H1 (cell line): ENCODE data around the gene ATP6V1B1. TPM values are rescaled to one million over a fixed set of nuclear protein-coding genes. Genes with fewer than 3 reads are reported as not detected.

Experiments used
- CTCF ChIA-PET: fragments of 300-600 bp; sonication (Branson Sonifier 250); formaldehyde crosslinking; loops from one replicate; lab custom pipeline; 2021; ENCODE audit not compliant: partially characterized antibody; lab: Charles Lee
- POLR2A ChIA-PET: fragments of 300-600 bp; sonication (Branson Sonifier 250); formaldehyde crosslinking; loops from one replicate; lab custom pipeline; 2021; ENCODE audit warnings: inconsistent platforms; ENCODE audit not compliant: partially characterized antibody; lab: Charles Lee
- DNase-seq, 2 experiments: peaks; one replicate each; pipeline versions ENCODE4 v3.0.0 to v3.0.0-alpha.2; 2010 to 2022; ENCODE audit warnings: low spot score in 2 of 2, low read depth in 1 of 2, mixed read lengths in 1 of 2
- FAIRE-seq: peaks from 2 replicates; lab custom pipeline; 2011; peaks lifted over from hg19 to GRCh38; lab: Jason Lieb, UNC
- H2AFZ ChIP-seq: 2 replicates; pipeline ENCODE4 v1.8.1; 2012; ENCODE audit warnings: low read length, inconsistent platforms
- H2AK5ac ChIP-seq: 2 replicates; pipeline ENCODE4 v1.6.1; 2013; ENCODE audit warnings: low read depth, low read length
- H2BK120ac ChIP-seq: replicated peaks from 2 replicates; pipeline ENCODE3; 2013; ENCODE audit warnings: low read depth, low read length, inconsistent platforms
- H2BK12ac ChIP-seq: 2 replicates; pipeline ENCODE4 v1.6.1; 2013; ENCODE audit warnings: low read depth, low read length
- H2BK15ac ChIP-seq: 2 replicates; pipeline ENCODE4 v1.6.1; 2013; ENCODE audit warnings: low read length
- H2BK20ac ChIP-seq: 2 replicates; pipeline ENCODE4 v1.6.1; 2013; ENCODE audit warnings: low read length
- H2BK5ac ChIP-seq: 2 replicates; pipeline ENCODE4 v1.6.1; 2013; ENCODE audit warnings: low read depth, low read length
- H3K14ac ChIP-seq: 2 replicates; pipeline ENCODE4 v1.6.1; 2013; ENCODE audit warnings: inconsistent platforms; ENCODE audit not compliant: insufficient read length
- H3K18ac ChIP-seq: 2 replicates; pipeline ENCODE4 v1.6.1; 2013; ENCODE audit warnings: low read length; ENCODE audit errors: extremely low read depth
- H3K23ac ChIP-seq: 2 replicates; pipeline ENCODE4 v1.6.1; 2013; ENCODE audit warnings: inconsistent platforms; ENCODE audit not compliant: insufficient read length
- H3K23me2 ChIP-seq: 2 replicates; pipeline ENCODE4 v1.6.1; 2013; ENCODE audit warnings: low read depth, low read length
- H3K27ac ChIP-seq: 2 replicates; pipeline ENCODE4 v1.6.1; 2011; ENCODE audit warnings: low read depth, low read length, inconsistent platforms
- H3K27me3 ChIP-seq, 4 experiments: replicated peaks in 1 of 4; 1 replicate in 1 of 4; 2 replicates in 3 of 4; pipeline versions ENCODE4 v1.6.1 to v1.8.1; 2011 to 2013; ENCODE audit warnings: low read length in 3 of 4, mild to moderate bottlenecking in 3 of 4, inconsistent platforms in 2 of 4, mixed read lengths in 2 of 4, moderate library complexity in 1 of 4; ENCODE audit not compliant: control insufficient read depth in 3 of 4, insufficient read depth in 3 of 4; ENCODE audit errors: extremely low read depth in 1 of 4
- H3K36me3 ChIP-seq, 4 experiments: 2 replicates each; pipeline versions ENCODE4 v1.6.1 to v1.8.1; 2011 to 2013; ENCODE audit warnings: mild to moderate bottlenecking in 4 of 4, low read length in 3 of 4, moderate library complexity in 2 of 4, control low read depth in 1 of 4, inconsistent platforms in 1 of 4; ENCODE audit not compliant: insufficient read depth in 4 of 4, control insufficient read depth in 2 of 4
- H3K4ac ChIP-seq: replicated peaks from 2 replicates; pipeline ENCODE3; 2013; ENCODE audit warnings: low read length, low read depth, mixed read lengths, inconsistent platforms; ENCODE audit not compliant: insufficient read length
- H3K4me1 ChIP-seq, 4 experiments: replicated peaks in 1 of 4; 1 replicate in 1 of 4; 2 replicates in 3 of 4; pipeline versions ENCODE4 v1.6.1 to v1.8.1; 2011 to 2013; ENCODE audit warnings: low read length in 3 of 4, inconsistent platforms in 2 of 4, mixed read lengths in 1 of 4; ENCODE audit not compliant: insufficient read depth in 4 of 4, control insufficient read depth in 3 of 4
- H3K4me2 ChIP-seq, 2 experiments: 2 replicates each; pipeline versions ENCODE4 v1.6.1 to v1.8.1; 2011 to 2013; ENCODE audit warnings: low read depth in 2 of 2, low read length in 2 of 2, control low read depth in 1 of 2, inconsistent platforms in 1 of 2, mild to moderate bottlenecking in 1 of 2; ENCODE audit not compliant: insufficient read depth in 1 of 2
- H3K4me3 ChIP-seq, 4 experiments: fragments of 200-600, 300-600 bp in 1 of 4; sonication (generic), shearing (Covaris generic), sonication (Bioruptor Twin) in 1 of 4; 2 replicates each; pipeline versions ENCODE4 v1.5.1 to v1.8.1; 2011 to 2016; ENCODE audit warnings: low read length in 4 of 4, low read depth in 3 of 4, control low read depth in 2 of 4, inconsistent platforms in 2 of 4, mild to moderate bottlenecking in 2 of 4, mixed read lengths in 1 of 4, moderate library complexity in 1 of 4; ENCODE audit not compliant: insufficient read depth in 2 of 4; ENCODE audit errors: extremely low read depth in 1 of 4
- H3K56ac ChIP-seq: replicated peaks from 2 replicates; pipeline ENCODE3; 2013; ENCODE audit warnings: low read depth, mild to moderate bottlenecking, mixed read lengths, low read length, inconsistent platforms; ENCODE audit not compliant: insufficient read length
- H3K79me1 ChIP-seq: 2 replicates; pipeline ENCODE4 v1.6.1; 2013; ENCODE audit warnings: low read depth, low read length, control low read depth
- H3K79me2 ChIP-seq, 2 experiments: 2 replicates each; pipeline versions ENCODE4 v1.6.1 to v1.8.1; 2012 to 2013; ENCODE audit warnings: low read length in 2 of 2, mild to moderate bottlenecking in 2 of 2, inconsistent platforms in 1 of 2; ENCODE audit not compliant: insufficient read depth in 2 of 2, control insufficient read depth in 1 of 2
- H3K9ac ChIP-seq, 4 experiments: replicated peaks in 1 of 4; 1 replicate in 1 of 4; 2 replicates in 3 of 4; pipeline versions ENCODE4 v1.6.1 to v1.8.1; 2011 to 2013; ENCODE audit warnings: low read depth in 3 of 4, low read length in 3 of 4, control low read depth in 2 of 4, mild to moderate bottlenecking in 2 of 4, moderate library complexity in 2 of 4, inconsistent platforms in 1 of 4; ENCODE audit errors: extremely low read depth in 1 of 4
- H3K9me3 ChIP-seq, 2 experiments: 2 replicates each; pipeline versions ENCODE4 v1.6.1 to v1.8.1; 2012 to 2013; ENCODE audit warnings: mild to moderate bottlenecking in 2 of 2, moderate library complexity in 2 of 2, control low read depth in 1 of 2, inconsistent platforms in 1 of 2, low read depth in 1 of 2, low read length in 1 of 2, mixed read lengths in 1 of 2; ENCODE audit not compliant: insufficient read depth in 2 of 2
- H4K20me1 ChIP-seq, 2 experiments: replicated peaks in 1 of 2; 2 replicates each; pipeline versions ENCODE3 to v1.8.1; 2011 to 2013; ENCODE audit warnings: inconsistent platforms in 2 of 2, low read length in 2 of 2, mild to moderate bottlenecking in 1 of 2; ENCODE audit not compliant: insufficient read depth in 2 of 2, control insufficient read depth in 1 of 2
- H4K5ac ChIP-seq: 2 replicates; pipeline ENCODE4 v1.6.1; 2013; ENCODE audit warnings: low read length, low read depth, mixed read lengths, inconsistent platforms; ENCODE audit not compliant: insufficient read length
- H4K8ac ChIP-seq: 2 replicates; pipeline ENCODE4 v1.8.0; 2013; ENCODE audit warnings: mild to moderate bottlenecking, moderate library complexity, low read length, inconsistent platforms; ENCODE audit not compliant: insufficient read depth; ENCODE audit errors: extremely low read depth
- H4K91ac ChIP-seq: replicated peaks from 2 replicates; pipeline ENCODE3; 2013; ENCODE audit warnings: low read length, mixed read lengths, inconsistent platforms; ENCODE audit not compliant: insufficient read length
- BACH1 ChIP-seq: IDR thresholded peaks from 2 replicates; pipeline ENCODE4 v1.6.1; 2012; ENCODE audit warnings: low read length, improper control_type of control experiment
- HDAC2 ChIP-seq, 2 experiments: fragments of 300-600 bp in 1 of 2; sonication (generic) in 1 of 2; IDR thresholded peaks; 2 replicates each; pipeline ENCODE4 v1.6.1; 2011 to 2012; ENCODE audit warnings: low read depth in 2 of 2, low read length in 2 of 2, mild to moderate bottlenecking in 2 of 2, moderate library complexity in 2 of 2, borderline replicate concordance in 1 of 2, inconsistent platforms in 1 of 2
- WGBS, 2 experiments: shearing (Covaris generic) in 1 of 2; methylation state at CpG; one replicate each; pipeline versions ENCODE4 v1.1.6 to v1.1.7; 2013 to 2015; ENCODE audit warnings: low lambda C conversion rate in 2 of 2, mixed read lengths in 2 of 2, inconsistent platforms in 1 of 2, low coverage in 1 of 2, missing lambda C conversion rate in 1 of 2; ENCODE audit not compliant: insufficient replicate concordance in 2 of 2, insufficient coverage in 1 of 2, insufficient read length in 1 of 2; ENCODE audit errors: extremely low coverage in 1 of 2, missing lambda C conversion rate in 1 of 2; 5-methylcytosine and 5-hydroxymethylcytosine counted together
- polyA plus RNA-seq, 7 experiments: library from polyadenylated mRNA; depleted of rRNA in 3 of 7; stranded (reverse) in 5 of 7; unstranded in 2 of 7; fragments of >200 nt in 5 of 7; fragments of 200-250 nt in 2 of 7; gene quantifications; 1 replicate in 5 of 7; 2 replicates in 1 of 7; 4 replicates in 1 of 7; pipeline versions ENCODE4 v1.2.1 to v1.2.3, GENCODE V29; 2011 to 2013; ENCODE audit warnings: missing spikeins in 2 of 7, mixed read lengths in 2 of 7
- total RNA-seq: library from RNA; stranded (reverse); fragmentation: NEBNext Ultra II Directional; extraction: Animal tissue kit (Norgen Biotek cat#: 25700); gene quantifications from 2 replicates; pipeline ENCODE4 v1.2.1, GENCODE V29; 2021

The ATP6V1B1 gene
- total and polyA plus RNA-seq, 2 of the 8 experiments (the other 6 are each of a cell fraction or from before 2014, with no cell fraction given) = not detected

DNA sequence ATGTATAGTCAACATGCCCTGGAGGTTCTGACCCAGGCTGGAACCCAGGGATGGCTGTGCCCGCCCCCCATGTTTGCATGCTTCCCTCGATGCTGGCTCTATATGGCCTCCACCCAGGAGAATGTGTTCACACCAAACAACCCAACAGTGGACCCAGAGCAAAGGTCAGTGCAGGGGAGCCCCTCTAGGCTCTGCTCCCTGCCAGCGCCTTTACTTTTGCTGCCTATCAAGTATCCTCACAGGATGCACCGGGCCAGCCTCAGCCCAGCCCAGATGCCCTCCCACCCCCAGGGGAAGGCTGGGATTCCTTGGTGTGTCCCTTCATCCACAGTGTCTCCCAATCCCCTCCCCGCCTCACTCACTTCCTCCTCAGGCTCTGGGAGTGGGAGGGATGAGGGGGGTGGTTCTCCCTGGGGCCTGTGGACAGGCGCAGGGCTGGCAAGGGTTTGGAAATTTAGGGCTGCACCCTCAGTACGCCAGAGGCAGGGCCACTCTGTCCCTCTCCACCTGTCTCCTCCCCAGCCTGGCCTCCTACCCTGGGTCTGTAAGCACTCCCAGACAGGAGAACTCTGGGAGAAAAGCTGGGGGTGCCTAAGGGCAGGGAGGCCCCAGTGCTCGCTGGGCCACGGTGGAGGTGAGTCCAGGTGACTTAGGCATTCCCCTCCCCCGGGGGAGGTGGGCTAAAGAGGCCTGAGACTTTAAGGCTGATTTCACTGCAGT lies 2.3 kb downstream of the ATP6V1B1 start:
- peaks cover 7 to 48% (median 33%) of the 10 kb centered on the region in 4 experiments for H3K4me1 ChIP-seq
- 0 out of 2 replicates have a peak overlapping the region, but pooled peaks have one; percentile 68 for H2BK12ac ChIP-seq
- FAIRE-seq (no peak), DNase-seq (peak in 1 of 2 experiments; percentile 51)
- H3K4me3 ChIP-seq = no peak overlapping the region
- H3K9ac ChIP-seq = no peak overlapping the region
- H4K8ac ChIP-seq = no peak overlapping the region
- H3K23ac ChIP-seq = no peak overlapping the region
- H4K5ac ChIP-seq = no peak overlapping the region
- peak overlapping the region; percentile 56 to 70; a peak in 3 of 4 replicates for H3K4me2 ChIP-seq
- 76% methylated on average over 7 of the region's 10 CpGs; no CpG with 5 or more reads in 1 of the 2 experiments for WGBS, 2 experiments
- H3K4ac ChIP-seq = no peak overlapping the region
- no peak overlapping the region for H3K14ac ChIP-seq
- H3K79me2 ChIP-seq = no peaks in the 10 kb centered on the region
- no peak overlapping the region for H3K27ac ChIP-seq
- TF ChIP-seq BACH1 (no peak), HDAC2 (IDR thresholded peaks at IDR 0.05; ENCODE audit: borderline replicate concordance in 1 of 2, low read depth in 2 of 2, low read length in 2 of 2) (0 out of 4 replicates have a peak, but pooled peaks of 1 of the 2 experiments have one; percentile 1)
- TF ChIP-seq, all 59 proteins: peak for 1
- peaks cover 3% of the 10 kb centered on the region; the same call in 1 of the 2 replicates for H3K23me2 ChIP-seq
- no peaks in the 10 kb centered on the region for H3K79me1 ChIP-seq
- no peak overlapping the region for H2BK5ac ChIP-seq
- H2AK5ac ChIP-seq = no peak overlapping the region
- peak overlapping the region; percentile 48; the same call in 1 of the 2 replicates for H2BK20ac ChIP-seq
- ChIA-PET CTCF (interaction anchor here (0.5 to 22.0 kb wide), 16 partner anchors 2 to 686 kb away, joined by 3 to 513 read pairs (median 4); partner anchors contain the start of genes ATP6V1B1 and FIGLA), POLR2A (interaction anchor here (0.8 to 2.2 kb wide), 3 partner anchors 10 to 26 kb away, joined by 3 to 8 read pairs (median 5); no protein-coding TSS in a partner anchor)
- H2BK15ac ChIP-seq = no peak overlapping the region
- H3K18ac ChIP-seq = peak overlapping the region; percentile 51
- H4K20me1 ChIP-seq = peaks cover 0 to 1% of the 10 kb centered on the region in 2 experiments
- no peak overlapping the region for H3K56ac ChIP-seq
- H3K9me3 ChIP-seq = no peaks in the 10 kb centered on the region
- peaks cover 4 to 42% (median 31%) of the 10 kb centered on the region in 4 experiments for H3K27me3 ChIP-seq
- peak overlapping the region; percentile 12 for H4K91ac ChIP-seq
- H2AFZ ChIP-seq = no peak overlapping the region
- no peaks in the 10 kb centered on the region for H3K36me3 ChIP-seq
- H2BK120ac ChIP-seq = no peak overlapping the region
